Hematopoietic multipotent progenitor cell (in vitro differentiated cells): ENCODE data around the gene GRK2. TPM values are rescaled to one million over a fixed set of nuclear protein-coding genes. Genes with fewer than 3 reads are reported as not detected.

Experiments used
- DNase-seq, 3 donors: peaks; one replicate each; pipeline ENCODE4 v3.0.0-alpha.2; 2011 to 2015; ENCODE audit warnings: low read depth in 2 of 3, low spot score in 2 of 3
- total RNA-seq: library from RNA; depleted of rRNA; stranded (reverse); fragments of >200 nt; gene quantifications from one replicate; pipeline ENCODE4 v1.2.3, GENCODE V29; 2012

GRK2 gene
- total RNA-seq, 1 donor: 543 TPM

- DNase-seq: no peak
Observed at GRCh38 chr11:67280788-67281551, 14.7 kb downstream of the GRK2 start.

- no peak for DNase-seq
Observed at GRCh38 chr11:67281552-67282150, 15.4 kb downstream of the GRK2 start.

- no peak for DNase-seq
Observed at GRCh38 chr11:67282155-67282875, 16.0 kb downstream of the GRK2 start.

- DNase-seq: no peak
Observed at GRCh38 chr11:67282876-67283371, 16.7 kb downstream of the GRK2 start.

- no peak for DNase-seq
Observed at GRCh38 chr11:67283481-67283963, 17.2 kb downstream of the GRK2 start.

- no peak for DNase-seq
Observed at GRCh38 chr11:67284811-67285540, 18.7 kb downstream of the GRK2 start.

- no peak for DNase-seq
Observed at GRCh38 chr11:67285541-67286498, 19.5 kb downstream of the GRK2 start.

GRCh38 chr11:67286621-67287333, 20.5 kb downstream of the GRK2 start:
- DNase-seq: no peak

GRCh38 chr11:67287355-67288197, 21.3 kb downstream of the GRK2 start:
- DNase-seq: peak in 1 of 3 donors; percentile 56

GRCh38 chr11:67288198-67288451, 21.9 kb downstream of the GRK2 start:
- no peak for DNase-seq

GRCh38 chr11:67288452-67289225, 22.4 kb downstream of the GRK2 start:
- DNase-seq: peak; percentile 82 to 96 (median 95)

GRCh38 chr11:67289226-67289650, 23.0 kb downstream of the GRK2 start, which contains the start of gene ANKRD13D:
ANKRD13D (plus strand) TSS chr11:67289303; CDS start chr11:67289461, 158 bp downstream.
- no peak for DNase-seq

GRCh38 chr11:67289651-67290479, 23.6 kb downstream of the GRK2 start:
- no peak for DNase-seq

GRCh38 chr11:67290801-67291200, 24.5 kb downstream of the GRK2 start:
- no peak for DNase-seq

GRCh38 chr11:67291481-67292381, 25.5 kb downstream of the GRK2 start:
- no peak for DNase-seq
